Measurements from ENCODE around the gene UTP4. TPM values are rescaled to one million over a fixed set of nuclear protein-coding genes. Genes with fewer than 3 reads are reported as not detected.
A peak's percentile ranks its signal among the peaks of the same experiment; 100 is the strongest.
"Not testable (repeated sequence)": the region's sequence is repeated elsewhere in the genome, so short reads cannot be mapped to it uniquely, and the experiment has no call there.

The UTP4 gene
- total RNA-seq, 2 donors from 2014 or later, result 19.2 to 32.9 TPM

DNA sequence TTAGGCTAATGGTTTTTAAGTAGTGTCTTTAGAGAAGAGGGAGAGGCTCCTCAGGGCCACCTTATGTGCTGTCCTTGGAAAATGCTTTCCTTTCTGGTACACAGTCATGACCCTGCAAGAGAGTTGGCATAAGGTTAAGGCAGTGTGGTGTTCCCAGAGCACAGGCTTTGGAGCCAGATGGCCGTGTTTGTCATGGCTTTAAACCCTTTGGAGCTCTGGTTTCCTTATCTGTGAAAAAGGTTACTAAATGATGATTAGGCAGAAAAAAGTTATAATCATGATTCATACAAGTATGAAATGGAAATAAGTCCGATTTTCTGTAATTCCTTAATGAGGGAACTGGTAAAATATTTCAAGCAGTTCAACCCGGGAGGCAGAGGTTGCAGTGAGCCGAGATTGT, 13.2 kb downstream of the UTP4 start:
- intact Hi-C loops (cut with DNase I), result no loop called here
- no peak overlapping the region for H3K9ac ChIP-seq (ENCODE audit: low read depth in 2 of 2, low read length in 2 of 2)
- no peaks in the 10 kb centered on the region for H3K36me3 ChIP-seq
- no peaks in the 10 kb centered on the region for H3K27me3 ChIP-seq
- H3K4me3 ChIP-seq, result no peak overlapping the region
- TF ChIP-seq, protein P1, sequence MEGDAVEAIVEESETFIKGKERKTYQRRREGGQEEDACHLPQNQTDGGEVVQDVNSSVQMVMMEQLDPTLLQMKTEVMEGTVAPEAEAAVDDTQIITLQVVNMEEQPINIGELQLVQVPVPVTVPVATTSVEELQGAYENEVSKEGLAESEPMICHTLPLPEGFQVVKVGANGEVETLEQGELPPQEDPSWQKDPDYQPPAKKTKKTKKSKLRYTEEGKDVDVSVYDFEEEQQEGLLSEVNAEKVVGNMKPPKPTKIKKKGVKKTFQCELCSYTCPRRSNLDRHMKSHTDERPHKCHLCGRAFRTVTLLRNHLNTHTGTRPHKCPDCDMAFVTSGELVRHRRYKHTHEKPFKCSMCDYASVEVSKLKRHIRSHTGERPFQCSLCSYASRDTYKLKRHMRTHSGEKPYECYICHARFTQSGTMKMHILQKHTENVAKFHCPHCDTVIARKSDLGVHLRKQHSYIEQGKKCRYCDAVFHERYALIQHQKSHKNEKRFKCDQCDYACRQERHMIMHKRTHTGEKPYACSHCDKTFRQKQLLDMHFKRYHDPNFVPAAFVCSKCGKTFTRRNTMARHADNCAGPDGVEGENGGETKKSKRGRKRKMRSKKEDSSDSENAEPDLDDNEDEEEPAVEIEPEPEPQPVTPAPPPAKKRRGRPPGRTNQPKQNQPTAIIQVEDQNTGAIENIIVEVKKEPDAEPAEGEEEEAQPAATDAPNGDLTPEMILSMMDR (IDR thresholded peaks at IDR 0.05), result no peak
- H3K9me3 ChIP-seq, result no peaks in the 10 kb centered on the region
- DNase-seq, result no peak
- no peak overlapping the region for H3K27ac ChIP-seq
- H3K4me1 ChIP-seq, result no peaks in the 10 kb centered on the region

DNA sequence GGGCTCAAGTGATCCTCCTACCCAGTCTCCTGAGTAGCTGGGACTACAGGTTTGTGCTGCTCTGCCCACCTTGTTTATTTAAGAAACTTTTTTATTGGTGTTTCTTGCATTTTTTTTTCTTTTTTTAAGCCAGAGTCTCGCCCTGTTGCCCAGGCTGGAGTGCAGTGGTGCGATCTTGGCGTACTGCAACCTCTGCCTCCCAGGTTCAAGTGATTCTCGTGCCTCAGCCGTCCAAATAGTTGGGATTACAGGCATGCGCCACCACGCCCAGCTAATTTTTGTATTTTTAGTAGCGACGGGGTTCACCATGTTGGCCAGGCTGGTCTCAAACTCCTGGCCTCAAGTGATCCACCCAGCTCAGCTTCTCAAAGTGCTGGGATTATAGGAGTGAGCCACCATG, 17.2 kb downstream of the UTP4 start:
- H3K4me1 ChIP-seq; DNase-seq; H3K27me3 ChIP-seq; H3K4me3 ChIP-seq; H3K9me3 ChIP-seq; H3K36me3 ChIP-seq; H3K9ac ChIP-seq (ENCODE audit: low read depth in 2 of 2, low read length in 2 of 2); H3K27ac ChIP-seq: not testable (repeated sequence)
- intact Hi-C loops (cut with DNase I), result loop anchor here (2.0 kb wide), 1 partner anchor 139 kb away; no protein-coding TSS in a partner anchor

DNA sequence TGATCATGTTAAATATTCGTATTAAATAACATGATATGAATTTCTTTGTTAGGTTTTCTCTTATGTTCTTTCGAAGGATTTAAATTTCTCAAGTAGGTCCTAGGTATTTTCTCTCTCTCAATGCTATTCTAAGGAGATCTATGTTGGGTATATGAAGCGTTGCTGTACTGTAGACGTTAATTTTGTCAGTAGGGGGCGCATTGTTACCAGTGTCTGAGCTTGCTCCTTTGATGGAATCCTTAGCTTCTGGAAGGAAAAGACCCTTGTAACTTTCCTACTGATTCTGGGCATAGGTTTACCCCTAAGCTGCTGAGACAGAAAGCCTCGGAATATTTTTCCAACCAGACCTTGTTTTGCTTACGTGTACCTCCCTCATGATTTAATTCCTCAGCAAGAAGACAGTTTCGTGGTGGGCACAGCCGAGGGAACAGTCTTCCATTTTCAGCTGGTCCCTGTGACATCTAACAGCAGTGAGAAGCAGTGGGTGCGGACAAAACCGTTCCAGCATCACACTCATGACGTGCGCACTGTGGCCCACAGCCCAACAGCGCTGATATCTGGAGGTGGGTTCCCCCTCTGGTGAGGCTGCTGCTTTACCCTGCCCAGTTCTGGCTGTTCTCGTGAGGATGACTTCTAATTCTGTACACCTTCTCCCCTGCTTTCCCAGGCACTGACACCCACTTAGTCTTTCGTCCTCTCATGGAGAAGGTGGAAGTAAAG, 17.9 kb downstream of the UTP4 start:
- peak; percentile 74 for DNase-seq
- intact Hi-C loops (cut with DNase I), result loop anchor here (2.0 kb wide), 1 partner anchor 138 kb away; no protein-coding TSS in a partner anchor
- H3K9me3 ChIP-seq, result no peaks in the 10 kb centered on the region
- no peaks in the 10 kb centered on the region for H3K4me1 ChIP-seq
- TF ChIP-seq, protein P1 (IDR thresholded peaks at IDR 0.05), result peak; percentile 79
- H3K27ac ChIP-seq, result no peak overlapping the region
- no peaks in the 10 kb centered on the region for H3K36me3 ChIP-seq
- no peak overlapping the region for H3K9ac ChIP-seq (ENCODE audit: low read depth in 2 of 2, low read length in 2 of 2)
- H3K27me3 ChIP-seq, result no peaks in the 10 kb centered on the region
- no peak overlapping the region for H3K4me3 ChIP-seq

DNA sequence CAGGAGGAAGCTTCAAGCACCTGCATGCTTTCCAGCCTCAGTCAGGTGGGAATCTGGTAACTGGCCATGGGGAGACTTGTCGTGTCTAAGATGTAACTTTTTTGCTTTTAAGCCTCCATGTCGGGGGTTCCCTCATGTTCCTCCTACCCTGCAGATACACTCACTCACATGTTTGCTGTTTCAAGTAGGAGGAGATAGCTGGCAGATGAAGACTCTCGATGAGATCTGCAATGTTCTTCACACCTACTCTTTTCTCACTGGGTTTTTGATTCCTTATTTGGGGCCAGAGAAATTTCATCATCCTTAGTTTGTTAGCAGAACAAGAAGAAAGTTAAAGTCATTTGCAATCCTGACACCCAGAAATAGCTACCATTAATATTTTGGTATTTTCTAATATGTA, 24.7 kb downstream of the UTP4 start:
- Histone ChIP-seq H3K4me3 (no peak overlapping the region), H3K27ac (no peak overlapping the region), H3K27me3 (no peaks in the 10 kb centered on the region), H3K9me3 (no peaks in the 10 kb centered on the region), H3K36me3 (peaks cover 4% of the 10 kb centered on the region), H3K9ac (ENCODE audit: low read depth in 2 of 2, low read length in 2 of 2) (no peak overlapping the region), H3K4me1 (no peaks in the 10 kb centered on the region)
- intact Hi-C loops (cut with DNase I), result no loop called here
- TF ChIP-seq, protein P1 (IDR thresholded peaks at IDR 0.05), result no peak
- DNase-seq, result no peak

DNA sequence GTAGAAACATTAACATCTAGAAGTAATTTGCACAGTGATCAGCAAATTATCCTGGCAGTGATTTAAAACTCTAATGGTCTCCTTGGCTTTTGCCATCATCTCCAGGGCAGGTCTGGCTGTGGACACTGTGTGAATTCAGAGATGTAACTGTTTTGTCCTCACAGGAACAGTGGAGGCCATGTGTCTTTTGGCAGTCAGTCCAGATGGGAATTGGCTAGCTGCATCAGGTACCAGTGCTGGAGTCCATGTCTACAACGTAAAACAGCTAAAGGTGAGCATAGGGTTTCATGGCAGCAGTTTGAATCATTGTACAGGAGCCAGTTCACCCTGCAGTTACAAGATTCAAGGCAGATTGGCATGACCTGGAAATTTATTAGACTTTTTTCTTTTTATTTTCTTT, 27.7 kb downstream of the UTP4 start:
- Histone ChIP-seq H3K4me3 (no peak overlapping the region), H3K9ac (ENCODE audit: low read depth in 2 of 2, low read length in 2 of 2) (no peak overlapping the region), H3K9me3 (no peaks in the 10 kb centered on the region), H3K4me1 (no peaks in the 10 kb centered on the region), H3K27me3 (no peaks in the 10 kb centered on the region), H3K27ac (no peak overlapping the region), H3K36me3 (peaks cover 4% of the 10 kb centered on the region)
- DNase-seq, result no peak
- intact Hi-C loops (cut with DNase I), result no loop called here
- TF ChIP-seq, protein P1 (IDR thresholded peaks at IDR 0.05), result no peak

DNA sequence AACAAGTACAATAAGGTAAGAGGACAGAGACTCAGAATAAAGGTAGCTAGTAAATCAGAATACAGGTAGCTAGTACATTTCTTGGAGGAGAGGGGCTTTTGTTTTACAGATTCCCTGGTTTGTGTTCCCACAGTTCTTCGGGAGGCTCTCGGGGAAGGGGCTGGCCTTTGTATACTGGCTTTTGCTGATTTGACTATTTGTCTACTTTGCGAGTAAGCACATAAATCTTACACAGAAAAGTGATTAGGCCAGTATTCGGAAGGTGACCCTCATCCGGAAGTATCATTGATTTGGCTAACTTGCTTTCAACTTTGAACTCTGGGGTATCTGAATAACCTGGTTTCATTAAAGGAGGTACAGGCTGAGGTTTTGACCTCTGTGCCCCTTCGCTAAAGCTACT, 33.1 kb downstream of the UTP4 start:
- TF ChIP-seq, protein P1 (IDR thresholded peaks at IDR 0.05), result no peak
- no peaks in the 10 kb centered on the region for H3K4me1 ChIP-seq
- no peaks in the 10 kb centered on the region for H3K9me3 ChIP-seq
- no peak overlapping the region for H3K9ac ChIP-seq (ENCODE audit: low read depth in 2 of 2, low read length in 2 of 2)
- no peaks in the 10 kb centered on the region for H3K27me3 ChIP-seq
- DNase-seq, result no peak
- intact Hi-C loops (cut with DNase I), result no loop called here
- H3K36me3 ChIP-seq, result peaks cover 4% of the 10 kb centered on the region
- no peak overlapping the region for H3K27ac ChIP-seq
- no peak overlapping the region for H3K4me3 ChIP-seq
